Measurements from ENCODE around the gene SUSD4. TPM values are rescaled to one million over a fixed set of nuclear protein-coding genes. Genes with fewer than 3 reads are reported as not detected.

SUSD4 gene
- total and polyA plus RNA-seq, 2 donors (not counting 3 experiments of a cell fraction or from before 2014, with no cell fraction given) = not detected

- H3K9me1 ChIP-seq (replicated peaks; ENCODE audit: control insufficient read depth, extremely low read depth, insufficient read depth, low read length) = no peaks in the 10 kb centered on the region
- CTCF ChIA-PET = interaction anchor here (1.2 kb wide), 1 partner anchor 9 kb away, joined by 3 read pairs; no protein-coding TSS in a partner anchor
- no peak for TF ChIP-seq EZH2 (IDR thresholded peaks at IDR 0.05; ENCODE audit: borderline replicate concordance, low read depth, low read length, severe bottlenecking)
- no peak for TF ChIP-seq GATA2 (IDR thresholded peaks at IDR 0.05; ENCODE audit: insufficient read depth, insufficient read length, low read depth, low read length)
- TF ChIP-seq, protein P1, sequence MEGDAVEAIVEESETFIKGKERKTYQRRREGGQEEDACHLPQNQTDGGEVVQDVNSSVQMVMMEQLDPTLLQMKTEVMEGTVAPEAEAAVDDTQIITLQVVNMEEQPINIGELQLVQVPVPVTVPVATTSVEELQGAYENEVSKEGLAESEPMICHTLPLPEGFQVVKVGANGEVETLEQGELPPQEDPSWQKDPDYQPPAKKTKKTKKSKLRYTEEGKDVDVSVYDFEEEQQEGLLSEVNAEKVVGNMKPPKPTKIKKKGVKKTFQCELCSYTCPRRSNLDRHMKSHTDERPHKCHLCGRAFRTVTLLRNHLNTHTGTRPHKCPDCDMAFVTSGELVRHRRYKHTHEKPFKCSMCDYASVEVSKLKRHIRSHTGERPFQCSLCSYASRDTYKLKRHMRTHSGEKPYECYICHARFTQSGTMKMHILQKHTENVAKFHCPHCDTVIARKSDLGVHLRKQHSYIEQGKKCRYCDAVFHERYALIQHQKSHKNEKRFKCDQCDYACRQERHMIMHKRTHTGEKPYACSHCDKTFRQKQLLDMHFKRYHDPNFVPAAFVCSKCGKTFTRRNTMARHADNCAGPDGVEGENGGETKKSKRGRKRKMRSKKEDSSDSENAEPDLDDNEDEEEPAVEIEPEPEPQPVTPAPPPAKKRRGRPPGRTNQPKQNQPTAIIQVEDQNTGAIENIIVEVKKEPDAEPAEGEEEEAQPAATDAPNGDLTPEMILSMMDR (IDR thresholded peaks at IDR 0.05; ENCODE audit: extremely low read depth in 1 of 2, insufficient read depth in 1 of 2, low read depth in 1 of 2, low read length in 2 of 2) = no peak
- no peak for TF ChIP-seq MAX (IDR thresholded peaks at IDR 0.05; ENCODE audit: insufficient read depth, insufficient read length)
- TF ChIP-seq POLR2A (IDR thresholded peaks at IDR 0.05; ENCODE audit: low read depth, low read length) = no peak
- TF ChIP-seq POLR2AphosphoS5 (IDR thresholded peaks at IDR 0.05; ENCODE audit: insufficient read depth, low read depth, low read length) = no peak
- TF ChIP-seq FOS (IDR thresholded peaks at IDR 0.05; ENCODE audit: borderline replicate concordance, insufficient read depth, low read length) = no peak
- no peak for TF ChIP-seq JUN (IDR thresholded peaks at IDR 0.05; ENCODE audit: borderline replicate concordance, insufficient read depth, insufficient read length, low read depth)
- no peak for TF ChIP-seq MYC (IDR thresholded peaks at IDR 0.05; ENCODE audit: low read depth, low read length)
- H3K27me3 ChIP-seq (ENCODE audit: control insufficient read depth in 2 of 2, insufficient read depth in 2 of 2, low read length in 2 of 2) = peaks cover 0 to 2% of the 10 kb centered on the region in 2 experiments
- DNase-seq (ENCODE audit: low read depth, low spot score) (no peak), FAIRE-seq (peak; percentile 76)
- H3K36me3 ChIP-seq (ENCODE audit: control insufficient read depth in 2 of 2, extremely low read depth in 1 of 2, insufficient read depth in 2 of 2, low read length in 2 of 2) = no peaks in the 10 kb centered on the region
- H3K79me2 ChIP-seq (ENCODE audit: control insufficient read depth, insufficient read depth, low read length) = no peaks in the 10 kb centered on the region
- no peaks in the 10 kb centered on the region for H3K4me1 ChIP-seq (ENCODE audit: control insufficient read depth, extremely low read depth, insufficient read depth, low read length)
- POLR2A ChIA-PET = no interaction called here
- H3K4me3 ChIP-seq (replicated peaks in 1 of 3; ENCODE audit: insufficient read depth in 1 of 3, low read depth in 1 of 3, low read length in 3 of 3) = no peak overlapping the region
- H2AFZ ChIP-seq (ENCODE audit: low read depth, low read length) = no peak overlapping the region
- no peaks in the 10 kb centered on the region for H4K20me1 ChIP-seq (replicated peaks; ENCODE audit: control insufficient read depth, extremely low read depth, insufficient read depth, low read length)
- intact Hi-C loops (cut with micrococcal nuclease) = no loop called here
- no peak overlapping the region for H3K4me2 ChIP-seq (ENCODE audit: insufficient read depth, low read length)
- H3K9me3 ChIP-seq (replicated peaks; ENCODE audit: control insufficient read depth, insufficient read depth, low read length) = no peaks in the 10 kb centered on the region
- no peak overlapping the region for H3K9ac ChIP-seq (replicated peaks; ENCODE audit: extremely low read depth, insufficient read depth, low read length)
- no peak overlapping the region for H3K27ac ChIP-seq (ENCODE audit: insufficient read depth, low read depth, low read length)
- dilution Hi-C loops (cut with MboI; ENCODE audit: extremely low pct_ligation_motif_present, low sequenced_read_pairs) = no loop called here
- BruUV-seq (replicated peaks) = no TSS peak
Observed at GRCh38 chr1:223353939-223354338, 10.0 kb downstream of the SUSD4 start.
